K562 (cell line): ENCODE data around the gene MRNIP. TPM values are rescaled to one million over a fixed set of nuclear protein-coding genes. Genes with fewer than 3 reads are reported as not detected.

Experiments used
- ATF7 ChIP-seq: fragments of 450-650 bp; IDR thresholded peaks from 2 replicates; pipeline ENCODE4 v1.7.1; 2014; ENCODE audit warnings: mild to moderate bottlenecking, moderate library complexity
- CBFA2T2 ChIP-seq: fragments of 450-650 bp; conservative IDR thresholded peaks from 2 replicates; pipeline ENCODE4 v1.6.1; 2017; ENCODE audit warnings: mild to moderate bottlenecking
- CHAMP1 ChIP-seq: fragments of 450-650 bp; IDR thresholded peaks from 2 replicates; pipeline ENCODE4 v1.6.1; 2016; ENCODE audit warnings: mild to moderate bottlenecking
- CLOCK ChIP-seq: fragments of 250-450 bp; sonication (Bioruptor Pico); IDR thresholded peaks from 2 replicates; pipeline ENCODE4 v1.4.0; 2020; ENCODE audit warnings: mild to moderate bottlenecking, moderate library complexity, borderline replicate concordance
- E2F6 ChIP-seq, 2 experiments: IDR thresholded peaks; 2 replicates each; pipeline ENCODE4 v1.6.1; 2011; ENCODE audit warnings: borderline replicate concordance in 1 of 2, control low read depth in 1 of 2, low read depth in 1 of 2, low read length in 1 of 2, mild to moderate bottlenecking in 1 of 2, mixed read lengths in 1 of 2, moderate library complexity in 1 of 2; ENCODE audit not compliant: insufficient read depth in 1 of 2, insufficient read length in 1 of 2, poor library complexity in 1 of 2, severe bottlenecking in 1 of 2; ENCODE audit errors: extremely low read depth in 1 of 2
- ELF4 ChIP-seq: fragments of 450-650 bp; formaldehyde crosslinking; IDR thresholded peaks from 2 replicates; pipeline ENCODE4 v1.4.0; 2022; ENCODE audit warnings: missing genetic modification characterization
- HES1 ChIP-seq: fragments of 450-650 bp; IDR thresholded peaks from 2 replicates; pipeline ENCODE4 v1.6.1; 2016; ENCODE audit warnings: low read depth, mild to moderate bottlenecking, moderate library complexity
- HNRNPLL ChIP-seq: fragments of 200-400 bp; formaldehyde crosslinking; IDR thresholded peaks from 2 replicates; pipeline ENCODE4 v1.6.1; 2017; ENCODE audit warnings: low read length, low read depth, mild to moderate bottlenecking; ENCODE audit not compliant: poor library complexity, severe bottlenecking
- MBD2 ChIP-seq: sonication (generic); IDR thresholded peaks from 2 replicates; pipeline ENCODE4 v1.6.1; 2016; ENCODE audit warnings: low read depth, borderline replicate concordance
- NR3C1 ChIP-seq: sonication (generic); formaldehyde crosslinking; IDR thresholded peaks from 2 replicates; pipeline ENCODE4 v1.8.1; 2022; ENCODE audit warnings: missing genetic modification reagents
- POLR2AphosphoS2 ChIP-seq: IDR thresholded peaks from 2 replicates; pipeline ENCODE4 v1.6.1; 2012; ENCODE audit warnings: low read length, improper control_type of control experiment
- RAD21 ChIP-seq, 2 experiments: fragments of 250-450 bp in 1 of 2; fragments of 450-650 bp in 1 of 2; sonication (Bioruptor Pico) in 1 of 2; formaldehyde crosslinking in 1 of 2; IDR thresholded peaks in 1 of 2; conservative IDR thresholded peaks in 1 of 2; 2 replicates each; pipeline versions ENCODE4 v1.4.0 to v1.8.0; 2020 to 2022; ENCODE audit warnings: mild to moderate bottlenecking in 2 of 2, moderate library complexity in 1 of 2
- SRF ChIP-seq, 2 experiments: fragments of 250-450, 450-650 bp in 1 of 2; sonication (Bioruptor Pico) in 1 of 2; sonication (generic) in 1 of 2; formaldehyde crosslinking; IDR thresholded peaks; 2 replicates each; pipeline versions ENCODE4 v1.5.0 to v1.5.1; 2020 to 2022; ENCODE audit warnings: mild to moderate bottlenecking in 1 of 2, missing genetic modification reagents in 1 of 2
- ZNF3 ChIP-seq: fragments of 250-450 bp; sonication (Bioruptor Pico); IDR thresholded peaks from 2 replicates; pipeline ENCODE4 v1.5.0; 2021; ENCODE audit warnings: mild to moderate bottlenecking, moderate library complexity
- ZNF511 ChIP-seq: sonication (generic); formaldehyde crosslinking; IDR thresholded peaks from 2 replicates; pipeline ENCODE4 v1.8.0; 2022; ENCODE audit warnings: mild to moderate bottlenecking, missing genetic modification reagents
- ZSCAN29 ChIP-seq: fragments of 450-650 bp; IDR thresholded peaks from 2 replicates; pipeline ENCODE4 v1.6.1; 2017
- polyA plus RNA-seq, 8 experiments: library from polyadenylated mRNA; depleted of rRNA in 4 of 8; stranded (reverse) in 5 of 8; unstranded in 3 of 8; fragments of >200 nt; fragmentation: Nextera tagmentation in 2 of 8; fragmentation: Illumina TruSeq in 1 of 8; extraction: Ambion mirVana in 2 of 8; extraction: Trizol in 1 of 8; gene quantifications; 2 replicates each; pipeline versions ENCODE4 v1.2.1 to v1.2.3, GENCODE V29; 2011 to 2014; ENCODE audit warnings: inconsistent platforms in 1 of 8, missing spikeins in 1 of 8
- total RNA-seq, 7 experiments: library from RNA; depleted of rRNA in 6 of 7; stranded (reverse); fragments of >200 nt in 6 of 7; fragmentation: Illumina TruSeq in 2 of 7; extraction: Trizol in 2 of 7; gene quantifications; 2 replicates each; pipeline versions ENCODE4 v1.2.1 to v1.2.3, GENCODE V29; 2011 to 2021; ENCODE audit warnings: low replicate concordance in 1 of 7

MRNIP gene
- total and polyA plus RNA-seq, 9 of the 15 experiments (the other 6 are each of a cell fraction or from before 2014, with no cell fraction given) = 3.6 to 39.0 (median 16.8) TPM

GRCh38 chr5:179819296-179820126, 39.1 kb downstream of the MRNIP start (continued):
- TF ChIP-seq ZNF3 (CRISPR knock-in tag) (no peak), CBFA2T2 (no peak), MBD2 (no peak), POLR2AphosphoS2 (no peak), HNRNPLL (no peak), CHAMP1 (no peak), RAD21 (CRISPR knock-in tag; conservative IDR thresholded peaks at IDR 0.05 in 1 of 2, IDR thresholded peaks at IDR 0.05 in 1 of 2) (no peak; a peak in 1 of 4 replicates), NR3C1 (peak; percentile 66; the same call in 1 of the 2 replicates), ZSCAN29 (no peak), SRF (CRISPR knock-in tag; IDR thresholded peaks at IDR 0.05) (0 out of 4 replicates have a peak, but pooled peaks of 1 of the 2 experiments have one; percentile 49), ATF7 (no peak), ELF4 (CRISPR knock-in tag) (peak; percentile 87), ZNF511 (CRISPR knock-in tag) (no peak; the same call in none of the 2 replicates), E2F6 (IDR thresholded peaks at IDR 0.05; ENCODE audit: borderline replicate concordance in 1 of 2, extremely low read depth in 1 of 2, insufficient read depth in 1 of 2, insufficient read length in 1 of 2, low read depth in 1 of 2, low read length in 1 of 2, poor library complexity in 1 of 2, severe bottlenecking in 1 of 2) (peak; percentile 91 to 93), CLOCK (CRISPR knock-in tag) (peak; percentile 84; the same call in 1 of the 2 replicates), HES1 (no peak; the same call in 1 of the 2 replicates)
